ENCODE measurements around the gene ZC3H7A.
"Not testable (repeated sequence)": the region's sequence is repeated elsewhere in the genome, so short reads cannot be mapped to it uniquely, and the experiment has no call there.

Gene ZC3H7A

GRCh38 chr16:11816123-11816522 lies 19.1 kb upstream of the ZC3H7A start:
- Histone ChIP-seq H3K36me3 (ENCODE audit: control insufficient read depth, insufficient read depth, low read length) (no peaks in the 10 kb centered on the region), H3K27me3 (ENCODE audit: control insufficient read depth, insufficient read depth, low read length) (no peaks in the 10 kb centered on the region), H3K9me3 (ENCODE audit: control insufficient read depth, low read length) (no peaks in the 10 kb centered on the region), H3K9ac (no peak overlapping the region), H3K4me1 (no peaks in the 10 kb centered on the region), H3K4me3 (ENCODE audit: low read depth, low read length) (no peak overlapping the region), H3K4me2 (ENCODE audit: low read length) (no peak overlapping the region), H3K27ac (no peak overlapping the region), H3K79me2 (no peaks in the 10 kb centered on the region), H2AFZ (no peak overlapping the region)
- no peak for TF ChIP-seq CTCF (IDR thresholded peaks at IDR 0.05)

GRCh38 chr16:11814800-11815199 lies 17.7 kb upstream of the ZC3H7A start:
- not testable (repeated sequence) for H3K27me3 ChIP-seq (ENCODE audit: control insufficient read depth, insufficient read depth, low read length); H2AFZ ChIP-seq; H3K27ac ChIP-seq; H3K36me3 ChIP-seq (ENCODE audit: control insufficient read depth, insufficient read depth, low read length); H3K4me3 ChIP-seq (ENCODE audit: low read depth, low read length); H3K4me2 ChIP-seq (ENCODE audit: low read length); H3K79me2 ChIP-seq; H3K9me3 ChIP-seq (ENCODE audit: control insufficient read depth, low read length); H3K4me1 ChIP-seq; H3K9ac ChIP-seq

- Histone ChIP-seq H3K27me3 (ENCODE audit: control insufficient read depth, insufficient read depth, low read length) (no peaks in the 10 kb centered on the region), H3K9ac (no peak overlapping the region), H3K36me3 (ENCODE audit: control insufficient read depth, insufficient read depth, low read length) (no peaks in the 10 kb centered on the region), H3K4me2 (ENCODE audit: low read length) (no peak overlapping the region), H3K27ac (no peak overlapping the region), H2AFZ (no peak overlapping the region), H3K4me1 (no peaks in the 10 kb centered on the region), H3K4me3 (ENCODE audit: low read depth, low read length) (no peak overlapping the region), H3K79me2 (peaks cover 4% of the 10 kb centered on the region), H3K9me3 (ENCODE audit: control insufficient read depth, low read length) (no peaks in the 10 kb centered on the region)
- TF ChIP-seq CTCF (IDR thresholded peaks at IDR 0.05), result no peak
These were observed 9.7 kb upstream of the ZC3H7A start for GRCh38 chr16:11806721-11807120.

GRCh38 chr16:11805556-11805955 lies 8.5 kb upstream of the ZC3H7A start:
- no peaks in the 10 kb centered on the region for H3K27me3 ChIP-seq (ENCODE audit: control insufficient read depth, insufficient read depth, low read length)
- no peak overlapping the region for H3K9ac ChIP-seq
- no peak overlapping the region for H3K27ac ChIP-seq
- TF ChIP-seq CTCF (IDR thresholded peaks at IDR 0.05), result no peak
- no peaks in the 10 kb centered on the region for H3K36me3 ChIP-seq (ENCODE audit: control insufficient read depth, insufficient read depth, low read length)
- H3K4me1 ChIP-seq, result no peaks in the 10 kb centered on the region
- H3K9me3 ChIP-seq (ENCODE audit: control insufficient read depth, low read length), result no peaks in the 10 kb centered on the region
- H3K4me3 ChIP-seq (ENCODE audit: low read depth, low read length), result no peak overlapping the region
- H2AFZ ChIP-seq, result no peak overlapping the region
- H3K4me2 ChIP-seq (ENCODE audit: low read length), result no peak overlapping the region
- peaks cover 4% of the 10 kb centered on the region for H3K79me2 ChIP-seq

- H3K36me3 ChIP-seq (ENCODE audit: control insufficient read depth, insufficient read depth, low read length), result no peaks in the 10 kb centered on the region
- no peak overlapping the region for H3K4me2 ChIP-seq (ENCODE audit: low read length)
- H2AFZ ChIP-seq, result no peak overlapping the region
- H3K9me3 ChIP-seq (ENCODE audit: control insufficient read depth, low read length), result no peaks in the 10 kb centered on the region
- H3K79me2 ChIP-seq, result peaks cover 4% of the 10 kb centered on the region
- H3K9ac ChIP-seq, result no peak overlapping the region
- no peaks in the 10 kb centered on the region for H3K27me3 ChIP-seq (ENCODE audit: control insufficient read depth, insufficient read depth, low read length)
- no peak overlapping the region for H3K4me3 ChIP-seq (ENCODE audit: low read depth, low read length)
- no peak for TF ChIP-seq CTCF (IDR thresholded peaks at IDR 0.05)
- H3K27ac ChIP-seq, result no peak overlapping the region
- peaks cover 6% of the 10 kb centered on the region for H3K4me1 ChIP-seq
These were observed 4.5 kb upstream of the ZC3H7A start for GRCh38 chr16:11801481-11802021.
